Activated gamma-delta T cell treated with anti-CD3 and anti-CD28 coated beads, Interleukin-2, amount 50 U/mL, for 16 hours (primary cell): ENCODE data around the gene TXNDC11.

ENCODE experiments used
- DNase-seq: peaks from one replicate; pipeline ENCODE4 v3.0.0-alpha.2; 2020; ENCODE audit warnings: low read depth

TXNDC11 gene

GRCh38 chr16:11674001-11674817, 68.4 kb downstream of the TXNDC11 start:
- DNase-seq, result no peak

DNA sequence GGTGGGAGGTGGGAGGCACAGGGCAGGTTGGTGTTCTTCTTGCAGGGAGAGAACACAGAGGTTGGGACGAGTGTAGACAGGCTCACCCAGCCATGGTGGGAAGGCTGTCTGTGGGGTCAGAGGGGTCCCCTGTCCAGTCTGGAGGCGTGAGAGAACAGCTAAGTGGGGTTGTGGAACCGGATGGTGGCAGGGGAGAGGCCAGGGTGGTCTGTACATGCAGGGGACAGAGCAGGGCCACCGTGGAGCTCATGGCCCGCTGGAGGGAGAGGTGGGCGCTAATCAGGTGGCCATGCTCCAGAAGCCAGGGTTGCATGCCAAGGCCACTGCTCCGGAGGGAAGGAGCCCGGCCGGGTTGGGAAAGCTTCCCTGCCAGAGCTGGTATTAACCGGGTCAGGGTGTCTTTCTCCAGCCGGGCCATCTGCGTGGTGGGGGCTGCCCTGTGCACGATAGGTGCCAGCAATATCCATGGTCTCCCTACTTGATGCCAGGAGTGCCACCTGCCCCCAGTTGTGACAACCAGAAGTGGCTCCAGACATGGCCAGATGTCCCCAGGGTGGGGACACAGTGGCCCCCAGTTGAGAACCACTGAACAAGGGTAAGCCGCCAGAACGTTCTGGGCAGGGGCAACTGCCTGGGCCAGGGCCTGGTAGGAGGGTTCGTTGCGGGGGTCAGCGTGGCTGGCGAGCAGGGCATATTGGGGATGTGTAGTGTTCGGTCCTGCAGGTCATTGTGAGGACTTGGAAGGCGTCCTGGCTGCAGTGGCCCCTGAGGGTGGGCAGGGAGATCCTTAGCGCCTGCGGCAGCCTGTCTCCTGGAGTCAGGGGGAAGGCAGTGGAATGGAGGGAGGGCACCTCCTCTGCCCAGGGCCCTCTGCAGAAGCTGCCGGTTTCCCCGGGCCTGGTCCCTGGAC, 69.3 kb downstream of the TXNDC11 start:
- no peak for DNase-seq

- DNase-seq, result no peak
Measured at GRCh38 chr16:11672206-11673090, 70.2 kb downstream of the TXNDC11 start.

DNA sequence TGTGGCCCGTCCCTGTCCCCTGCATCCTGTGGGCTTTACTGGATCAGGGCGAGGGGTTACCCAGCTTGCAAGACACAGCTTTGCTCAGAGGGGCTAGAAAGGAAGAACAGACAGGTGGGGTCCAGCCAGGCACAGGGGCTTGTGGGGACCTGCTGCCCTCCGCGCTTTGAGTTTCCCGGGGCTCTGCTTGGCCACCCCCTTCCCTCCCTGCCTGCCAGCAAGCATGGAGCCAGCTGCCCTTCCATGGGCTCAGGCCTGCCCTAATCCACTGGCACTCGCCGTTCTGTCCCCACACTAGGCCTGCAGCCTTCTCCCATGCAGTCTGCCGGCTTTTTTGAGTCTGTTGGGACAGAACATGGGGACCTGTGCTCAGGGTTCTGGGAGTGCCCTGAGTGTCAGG, 71.0 kb downstream of the TXNDC11 start:
- DNase-seq, result no peak

DNA sequence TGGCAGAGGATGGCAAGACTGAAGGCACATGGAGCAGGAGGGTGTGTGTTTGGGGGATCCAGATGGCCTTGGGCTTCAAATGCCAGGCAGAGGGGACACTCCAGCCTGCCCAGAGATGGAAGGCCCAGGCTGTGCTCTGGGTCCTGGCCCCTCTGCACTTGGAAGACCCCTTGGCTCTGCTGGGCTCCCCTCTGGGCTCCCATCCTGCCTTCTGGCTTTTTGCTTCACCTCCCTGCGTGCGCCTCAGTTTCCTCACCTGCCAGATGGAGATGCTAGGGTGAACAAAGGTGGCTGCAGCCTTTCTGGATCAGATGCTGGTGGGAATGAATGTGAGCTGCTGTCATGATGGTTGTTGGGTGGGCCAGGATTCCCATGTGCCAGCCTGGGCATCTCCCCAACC, 71.4 kb downstream of the TXNDC11 start:
- DNase-seq, result no peak

DNA sequence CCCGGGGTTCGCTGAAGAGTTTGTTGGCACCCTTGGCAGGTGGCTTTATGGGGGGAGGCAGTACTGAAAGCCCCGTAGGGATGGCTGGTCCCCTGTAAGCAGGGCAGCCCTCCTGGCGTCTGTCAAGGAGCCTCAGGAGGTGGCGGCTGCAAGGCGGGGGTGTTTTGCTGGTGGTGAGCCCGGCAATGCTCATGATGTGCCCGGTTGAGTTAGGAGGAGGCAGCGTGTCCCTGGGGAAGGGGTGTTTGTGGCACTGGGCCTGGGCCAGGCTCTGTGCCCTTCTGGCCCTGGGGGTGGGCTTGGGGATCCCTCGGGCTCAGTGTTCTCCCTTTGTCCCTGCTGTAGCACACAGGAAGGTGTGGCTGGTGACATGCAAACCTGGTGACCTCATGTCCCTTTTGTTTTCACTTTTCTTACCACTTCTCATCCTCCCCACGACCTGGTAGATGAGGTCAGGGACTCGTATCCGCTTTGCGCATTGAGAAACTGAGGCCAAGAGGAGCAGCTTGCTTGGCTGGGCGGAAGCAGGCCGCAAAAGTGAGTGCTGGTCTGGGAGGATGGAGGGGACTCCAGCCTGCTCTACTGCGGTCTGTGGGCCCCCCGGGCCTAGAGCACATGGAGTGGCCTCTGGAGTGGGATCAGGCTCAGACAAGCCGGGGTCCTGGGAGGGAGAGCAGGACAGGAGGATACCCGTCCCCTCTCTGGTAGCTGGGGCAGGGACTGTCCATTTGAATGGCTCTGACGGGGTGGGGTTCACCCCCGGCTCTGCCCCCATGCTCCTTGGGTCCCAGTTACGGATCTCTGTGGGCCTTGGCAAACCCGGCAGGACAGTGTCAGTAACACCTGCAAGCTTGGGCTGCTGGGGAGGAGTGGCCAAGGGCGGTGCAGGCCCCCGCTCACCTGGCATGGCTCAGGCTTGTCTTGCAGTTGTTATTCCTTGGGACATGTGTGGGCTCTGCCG, 72.2 kb downstream of the TXNDC11 start:
- DNase-seq, result no peak

GRCh38 chr16:11669380-11670146, 73.1 kb downstream of the TXNDC11 start:
- DNase-seq, result no peak

DNA sequence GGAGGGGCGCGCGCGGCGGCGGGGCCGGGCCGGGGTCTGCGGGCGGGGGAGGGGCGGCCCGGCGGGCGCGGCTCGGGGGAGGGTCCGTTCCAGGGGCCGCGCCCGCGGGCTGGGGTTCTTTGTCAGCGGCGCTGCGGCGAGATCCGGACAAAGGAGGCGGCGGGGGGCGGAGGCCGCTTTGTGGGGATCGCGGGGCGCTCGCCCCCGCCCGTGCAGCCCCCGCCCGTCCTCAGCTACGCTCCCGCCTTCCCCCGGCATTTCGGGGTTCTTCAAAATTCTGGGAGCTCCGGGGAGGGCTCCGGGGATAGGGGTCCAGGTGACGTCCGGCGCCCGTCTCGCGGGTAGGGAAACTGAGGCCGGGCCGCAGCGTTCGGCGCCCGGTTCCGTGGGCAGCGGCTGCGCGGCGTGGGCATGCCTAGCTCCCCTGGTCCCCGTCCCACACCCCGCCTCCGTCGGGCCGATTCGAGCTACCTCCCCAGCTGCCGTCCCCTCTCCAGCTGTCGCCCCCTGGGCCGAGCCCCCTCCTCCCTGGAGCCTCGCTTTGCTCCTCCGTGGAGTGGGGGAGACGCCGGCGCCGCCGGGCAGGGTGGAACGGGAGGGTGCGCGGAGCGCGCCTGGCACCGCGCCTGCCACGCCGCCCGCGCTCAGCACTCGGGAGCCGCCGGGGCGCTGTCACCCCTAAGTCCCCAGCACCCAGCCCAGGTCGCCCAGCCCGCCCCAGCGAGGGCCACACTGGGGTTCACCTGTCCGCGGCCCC, 73.9 kb downstream of the TXNDC11 start:
- DNase-seq, result no peak

- peak; percentile 76 for DNase-seq
Measured at GRCh38 chr16:11667824-11668622, 74.6 kb downstream of the TXNDC11 start, which contains the start of gene SNN. Gene SNN, plus strand, starts transcription at chr16:11668455. Its CDS starts 7,605 bp downstream, at chr16:11676060.

GRCh38 chr16:11667221-11667823, 75.3 kb downstream of the TXNDC11 start:
- DNase-seq, result no peak

DNA sequence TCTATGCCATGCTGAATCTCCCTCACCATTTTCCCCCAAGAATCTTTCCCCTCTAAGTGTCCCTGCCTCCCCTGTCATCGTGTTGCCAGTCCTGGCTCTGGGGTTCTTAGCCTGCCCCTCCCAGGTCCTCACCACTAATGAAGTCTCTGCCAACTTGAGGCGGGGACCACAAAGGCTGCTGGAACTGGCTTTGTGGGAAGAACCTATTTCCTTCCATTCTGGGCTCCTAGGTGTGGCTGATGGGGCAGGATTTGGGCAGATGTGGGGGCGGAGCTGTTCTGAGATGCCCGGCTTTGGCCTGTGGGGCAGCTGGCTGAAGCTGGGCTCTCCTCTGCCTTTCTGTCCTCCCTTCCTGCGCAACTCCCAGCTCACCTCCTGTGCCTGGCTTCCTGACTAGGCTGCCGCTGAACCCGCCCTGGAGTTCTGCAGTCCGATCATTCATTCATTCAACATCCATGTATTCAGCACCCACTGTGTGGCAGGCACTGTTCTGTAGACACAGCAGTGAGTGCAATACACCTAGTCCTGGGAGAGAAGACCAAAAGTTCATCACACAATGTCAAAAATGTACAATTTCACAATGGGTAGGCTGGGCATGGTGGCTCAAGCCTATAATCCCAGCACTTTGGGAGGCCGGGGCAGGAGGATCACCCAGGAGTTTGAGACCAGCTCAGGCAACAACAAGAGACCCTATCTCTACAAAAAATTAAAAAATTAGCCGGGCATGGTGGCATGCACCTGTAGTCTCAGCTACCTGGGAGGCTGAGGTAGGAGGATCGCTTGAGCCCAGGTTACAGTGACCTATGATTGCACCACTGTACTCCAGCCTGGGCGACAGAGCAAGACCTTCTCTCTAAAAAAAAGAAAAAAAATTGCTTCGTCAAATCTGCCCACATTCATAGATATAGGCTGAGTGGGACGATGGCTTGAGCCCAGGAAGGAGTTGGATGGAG, 76.3 kb downstream of the TXNDC11 start:
- DNase-seq, result no peak

- no peak for DNase-seq
Measured at GRCh38 chr16:11665071-11665491, 77.6 kb downstream of the TXNDC11 start.

DNA sequence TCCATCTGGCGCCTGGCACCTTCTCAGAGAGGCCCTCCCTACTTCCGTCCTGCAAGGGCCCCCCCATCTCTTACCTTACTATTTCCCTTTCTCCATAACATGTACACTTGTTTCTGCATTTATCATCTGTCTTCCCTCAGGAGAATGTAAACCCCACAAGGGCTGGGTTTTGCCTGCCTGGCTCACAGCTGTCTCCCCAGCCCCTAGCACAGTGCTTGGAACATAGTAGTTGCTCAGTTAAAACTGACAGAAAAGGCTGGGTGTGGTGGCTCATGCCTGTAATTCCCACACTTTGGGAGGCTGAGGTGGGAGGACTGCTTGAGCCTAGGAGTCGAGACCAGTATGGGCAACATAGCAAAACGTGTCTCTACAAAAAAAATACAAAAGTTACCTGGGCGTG, 80.1 kb downstream of the TXNDC11 start:
- no peak for DNase-seq

- no peak for DNase-seq
Measured at GRCh38 chr16:11660565-11660964, 82.1 kb downstream of the TXNDC11 start.

DNA sequence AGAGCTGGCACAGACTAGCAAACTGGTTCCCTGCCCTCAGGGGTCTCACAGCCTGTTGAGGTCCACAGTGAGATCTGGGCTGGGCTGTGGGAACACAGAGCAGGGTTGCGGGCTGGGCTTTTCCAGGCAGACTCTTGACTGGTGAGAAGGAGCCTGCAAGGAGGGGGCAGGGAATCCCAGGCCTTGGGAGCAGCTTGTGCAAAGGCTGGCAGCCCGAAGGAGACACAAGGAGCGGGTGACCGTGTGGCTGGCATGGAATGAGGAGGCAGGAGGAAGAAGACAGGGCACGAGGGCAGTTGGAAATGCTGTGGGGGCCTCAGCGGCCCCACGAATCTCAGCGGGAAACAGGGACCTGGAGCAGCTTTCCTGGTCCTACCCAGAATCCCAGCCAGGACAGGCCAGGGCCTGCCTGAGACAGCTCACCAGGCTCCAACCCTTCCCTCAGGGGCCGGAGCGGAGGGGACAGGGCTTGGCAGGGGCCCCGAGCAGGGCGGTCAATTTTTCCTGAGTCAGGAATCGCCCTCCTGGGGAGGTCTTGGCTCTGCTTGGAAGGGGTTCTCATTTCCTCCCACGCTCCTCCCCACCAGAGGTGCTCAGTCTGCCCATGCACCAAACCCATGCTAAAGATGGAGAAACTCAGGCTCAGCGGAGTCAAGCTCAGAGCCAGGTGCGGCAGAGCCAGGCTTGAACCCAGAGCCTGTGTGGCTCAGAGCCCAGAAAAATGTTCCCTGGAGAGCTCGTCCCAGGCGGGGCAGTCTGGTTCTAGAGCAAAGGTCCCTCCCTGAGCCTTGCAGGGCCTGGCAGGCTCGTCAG, 83.6 kb downstream of the TXNDC11 start:
- no peak for DNase-seq

- no peak for DNase-seq
Measured at GRCh38 chr16:11657556-11657955, 85.1 kb downstream of the TXNDC11 start.
